Measurements from ENCODE around the gene FLAD1. TPM values are rescaled to one million over a fixed set of nuclear protein-coding genes. Genes with fewer than 3 reads are reported as not detected.

The FLAD1 gene
- total RNA-seq, 1 experiment from 2014 or later, result 58.4 TPM

GRCh38 chr1:155029513-155030242 is 46.5 kb downstream of the FLAD1 start:
- no peaks in the 10 kb centered on the region for H3K27me3 ChIP-seq (ENCODE audit: insufficient read depth, low read length)
- no peaks in the 10 kb centered on the region for H3K36me3 ChIP-seq (ENCODE audit: control insufficient read depth in 1 of 2, insufficient read depth in 2 of 2, low read length in 2 of 2)
- no TSS peak for BruUV-seq (replicated peaks)
- no peak overlapping the region for H3K4me3 ChIP-seq (replicated peaks in 1 of 2; ENCODE audit: low read depth in 1 of 2, low read length in 2 of 2)
- ATAC-seq, result no peak
- ChIA-PET RAD21 (ENCODE audit: low non-redundant PET in 1 of 2, low total read pairs in 2 of 2, uncharacterized antibody in 2 of 2, unreplicated experiment in 2 of 2) (no interaction called here), POLR2A (no interaction called here), CTCF (no interaction called here)
- no peaks in the 10 kb centered on the region for H4K20me1 ChIP-seq (ENCODE audit: insufficient read depth)
- no peak overlapping the region for H3K9ac ChIP-seq (ENCODE audit: low read length)
- H3K27ac ChIP-seq (ENCODE audit: low read depth, low read length), result no peak overlapping the region
- DNase-seq (ENCODE audit: low read depth, low spot score), result no peak
- TF ChIP-seq ELF1 (IDR thresholded peaks at IDR 0.05; ENCODE audit: borderline replicate concordance, low read depth) (no peak), YY1 (IDR thresholded peaks at IDR 0.05; ENCODE audit: extremely low read depth, insufficient replicate concordance, low read depth, low read length) (no peak), CBX3 (IDR thresholded peaks at IDR 0.05; ENCODE audit: low read depth) (no peak), EZH2 (IDR thresholded peaks at IDR 0.05) (no peak), POLR2AphosphoS5 (IDR thresholded peaks at IDR 0.05; ENCODE audit: low read depth, low read length) (no peak), POLR2A (IDR thresholded peaks at IDR 0.05; ENCODE audit: borderline replicate concordance, extremely low read depth, insufficient read depth, insufficient read length) (no peak), RAD21 (IDR thresholded peaks at IDR 0.05; ENCODE audit: low read depth) (no peak), TCF7L2 (IDR thresholded peaks at IDR 0.05; ENCODE audit: borderline replicate concordance, extremely low read depth, insufficient read depth, insufficient read length) (no peak)
- TF ChIP-seq, protein P1, sequence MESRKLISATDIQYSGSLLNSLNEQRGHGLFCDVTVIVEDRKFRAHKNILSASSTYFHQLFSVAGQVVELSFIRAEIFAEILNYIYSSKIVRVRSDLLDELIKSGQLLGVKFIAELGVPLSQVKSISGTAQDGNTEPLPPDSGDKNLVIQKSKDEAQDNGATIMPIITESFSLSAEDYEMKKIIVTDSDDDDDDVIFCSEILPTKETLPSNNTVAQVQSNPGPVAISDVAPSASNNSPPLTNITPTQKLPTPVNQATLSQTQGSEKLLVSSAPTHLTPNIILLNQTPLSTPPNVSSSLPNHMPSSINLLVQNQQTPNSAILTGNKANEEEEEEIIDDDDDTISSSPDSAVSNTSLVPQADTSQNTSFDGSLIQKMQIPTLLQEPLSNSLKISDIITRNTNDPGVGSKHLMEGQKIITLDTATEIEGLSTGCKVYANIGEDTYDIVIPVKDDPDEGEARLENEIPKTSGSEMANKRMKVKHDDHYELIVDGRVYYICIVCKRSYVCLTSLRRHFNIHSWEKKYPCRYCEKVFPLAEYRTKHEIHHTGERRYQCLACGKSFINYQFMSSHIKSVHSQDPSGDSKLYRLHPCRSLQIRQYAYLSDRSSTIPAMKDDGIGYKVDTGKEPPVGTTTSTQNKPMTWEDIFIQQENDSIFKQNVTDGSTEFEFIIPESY (IDR thresholded peaks at IDR 0.05; ENCODE audit: extremely low read depth, insufficient replicate concordance, low read length), result no peak
- TF ChIP-seq, protein P2, sequence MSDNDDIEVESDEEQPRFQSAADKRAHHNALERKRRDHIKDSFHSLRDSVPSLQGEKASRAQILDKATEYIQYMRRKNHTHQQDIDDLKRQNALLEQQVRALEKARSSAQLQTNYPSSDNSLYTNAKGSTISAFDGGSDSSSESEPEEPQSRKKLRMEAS (IDR thresholded peaks at IDR 0.05), result no peak
- H3K4me1 ChIP-seq (ENCODE audit: control insufficient read depth in 1 of 2, insufficient read depth in 2 of 2, low read length in 2 of 2), result peaks cover 10 to 19% of the 10 kb centered on the region in 2 experiments
- H3K79me2 ChIP-seq (ENCODE audit: insufficient read depth, low read length), result no peaks in the 10 kb centered on the region
- H3K9me3 ChIP-seq (ENCODE audit: control insufficient read depth in 1 of 2, insufficient read depth in 1 of 2, low read depth in 1 of 2, low read length in 2 of 2), result no peaks in the 10 kb centered on the region
- no peak overlapping the region for H3K4me2 ChIP-seq (ENCODE audit: low read length)
- intact Hi-C loops (cut with micrococcal nuclease), result no loop called here
- H2AFZ ChIP-seq (ENCODE audit: low read depth, low read length, poor library complexity, severe bottlenecking), result no peak overlapping the region
- no peaks in the 10 kb centered on the region for H3K9me2 ChIP-seq (ENCODE audit: insufficient read depth)

Data from HCT116 (cell line).